ENCODE data around the gene ZNF343. TPM values are rescaled to one million over a fixed set of nuclear protein-coding genes. Genes with fewer than 3 reads are reported as not detected.

The ZNF343 gene
- total RNA-seq, 1 donor from 2014 or later = 9.2 TPM

DNA sequence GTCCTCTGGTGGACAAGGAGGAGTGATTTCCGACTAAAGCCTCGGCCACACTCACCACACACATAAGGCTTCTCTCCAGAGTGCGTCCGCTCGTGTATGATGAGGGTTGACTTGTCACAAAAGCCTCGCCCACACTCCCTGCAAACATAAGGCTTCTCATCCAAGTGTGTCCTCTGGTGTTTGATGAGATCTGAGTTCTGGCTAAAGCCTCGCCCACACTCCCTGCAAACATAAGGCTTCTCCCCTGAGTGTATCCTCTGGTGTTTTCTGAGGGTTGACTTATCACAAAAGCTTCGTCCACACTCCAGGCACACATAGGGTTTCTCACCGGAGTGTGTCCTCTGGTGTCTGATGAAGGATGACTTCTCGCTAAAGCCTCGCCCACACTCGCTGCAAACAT lies 25.2 kb downstream of the ZNF343 start:
- FAIRE-seq (no peak), DNase-seq (ENCODE audit: low read depth) (no peak)
- no peak overlapping the region for H3K4me3 ChIP-seq (ENCODE audit: low read depth, low read length)
- H3K36me3 ChIP-seq (ENCODE audit: control insufficient read depth, insufficient read depth, low read length) = peaks cover 10% of the 10 kb centered on the region
- no peaks in the 10 kb centered on the region for H3K27me3 ChIP-seq (ENCODE audit: control insufficient read depth, insufficient read depth, low read length)
- TF ChIP-seq, protein P1, sequence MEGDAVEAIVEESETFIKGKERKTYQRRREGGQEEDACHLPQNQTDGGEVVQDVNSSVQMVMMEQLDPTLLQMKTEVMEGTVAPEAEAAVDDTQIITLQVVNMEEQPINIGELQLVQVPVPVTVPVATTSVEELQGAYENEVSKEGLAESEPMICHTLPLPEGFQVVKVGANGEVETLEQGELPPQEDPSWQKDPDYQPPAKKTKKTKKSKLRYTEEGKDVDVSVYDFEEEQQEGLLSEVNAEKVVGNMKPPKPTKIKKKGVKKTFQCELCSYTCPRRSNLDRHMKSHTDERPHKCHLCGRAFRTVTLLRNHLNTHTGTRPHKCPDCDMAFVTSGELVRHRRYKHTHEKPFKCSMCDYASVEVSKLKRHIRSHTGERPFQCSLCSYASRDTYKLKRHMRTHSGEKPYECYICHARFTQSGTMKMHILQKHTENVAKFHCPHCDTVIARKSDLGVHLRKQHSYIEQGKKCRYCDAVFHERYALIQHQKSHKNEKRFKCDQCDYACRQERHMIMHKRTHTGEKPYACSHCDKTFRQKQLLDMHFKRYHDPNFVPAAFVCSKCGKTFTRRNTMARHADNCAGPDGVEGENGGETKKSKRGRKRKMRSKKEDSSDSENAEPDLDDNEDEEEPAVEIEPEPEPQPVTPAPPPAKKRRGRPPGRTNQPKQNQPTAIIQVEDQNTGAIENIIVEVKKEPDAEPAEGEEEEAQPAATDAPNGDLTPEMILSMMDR (IDR thresholded peaks at IDR 0.05; ENCODE audit: insufficient read depth, low read length, severe bottlenecking) = no peak

DNA sequence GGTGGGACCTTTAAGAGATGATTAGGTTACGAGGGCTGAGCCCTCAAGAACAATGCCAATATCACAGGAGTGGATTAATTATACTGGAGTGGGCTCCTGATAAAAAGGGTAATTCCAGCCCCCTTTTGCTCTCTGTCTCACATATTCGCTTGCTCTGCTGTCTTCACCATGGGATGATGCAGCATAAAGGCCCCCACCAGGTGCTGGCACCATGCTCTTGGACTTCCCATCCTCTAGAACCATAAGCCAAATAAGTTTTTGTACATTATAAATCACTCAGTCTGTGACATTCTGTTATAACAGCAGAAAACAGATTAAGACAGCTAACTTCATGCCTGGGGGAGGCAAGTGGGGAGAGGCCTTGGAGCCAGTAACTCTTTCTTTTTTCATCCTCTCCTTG lies 28.3 kb downstream of the ZNF343 start:
- TF ChIP-seq, protein P1 (IDR thresholded peaks at IDR 0.05; ENCODE audit: insufficient read depth, low read length, severe bottlenecking) = no peak
- no peak for FAIRE-seq

DNA sequence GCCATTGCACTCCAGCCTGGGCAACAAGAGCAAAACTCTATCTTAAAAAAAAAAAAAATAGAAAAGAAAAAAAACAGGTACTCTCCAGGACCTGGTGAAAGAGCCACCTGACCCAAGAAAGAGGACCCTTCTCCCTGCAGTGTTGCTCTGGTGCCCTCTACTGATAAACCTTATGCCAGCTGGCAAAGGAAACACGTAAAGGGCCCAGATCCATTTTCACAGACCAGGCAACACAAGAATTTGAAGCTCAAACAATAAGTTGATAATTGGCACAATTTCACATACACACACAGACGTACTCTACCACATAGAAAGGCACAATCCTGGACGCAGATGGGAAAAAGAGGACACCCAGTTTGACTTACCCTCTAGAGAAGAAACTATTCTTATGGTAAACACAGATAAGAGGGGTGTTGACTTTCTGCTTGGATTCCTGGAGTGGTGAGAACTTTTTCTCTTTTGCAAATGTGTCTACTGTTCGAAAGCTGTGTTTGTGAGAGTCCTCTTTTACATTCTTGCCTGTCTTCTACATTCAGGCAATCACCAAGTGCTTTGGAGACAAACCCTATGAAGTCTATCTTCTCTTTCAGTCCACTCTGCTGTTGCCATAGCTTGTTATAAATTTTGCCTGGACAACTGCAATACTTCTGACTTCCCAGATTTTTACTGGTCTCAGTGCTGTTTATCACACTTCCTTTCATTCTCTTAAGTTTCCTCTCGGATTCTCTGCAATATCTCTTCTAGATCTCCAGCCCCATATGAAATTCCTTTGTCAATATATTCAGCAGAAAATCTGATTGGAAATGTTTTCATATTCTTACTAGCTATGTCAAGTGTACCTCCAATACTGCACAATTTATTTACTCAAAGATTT lies 31.7 kb downstream of the ZNF343 start:
- no peak for FAIRE-seq

More for the DNA sequence above, 28.3 kb downstream of the ZNF343 start:
- no peaks in the 10 kb centered on the region for H3K27me3 ChIP-seq (ENCODE audit: control insufficient read depth, insufficient read depth, low read length)
- peaks cover 7% of the 10 kb centered on the region for H3K36me3 ChIP-seq (ENCODE audit: control insufficient read depth, insufficient read depth, low read length)
- H3K4me3 ChIP-seq (ENCODE audit: low read depth, low read length) = no peak overlapping the region
- no peak for DNase-seq (ENCODE audit: low read depth)

DNA sequence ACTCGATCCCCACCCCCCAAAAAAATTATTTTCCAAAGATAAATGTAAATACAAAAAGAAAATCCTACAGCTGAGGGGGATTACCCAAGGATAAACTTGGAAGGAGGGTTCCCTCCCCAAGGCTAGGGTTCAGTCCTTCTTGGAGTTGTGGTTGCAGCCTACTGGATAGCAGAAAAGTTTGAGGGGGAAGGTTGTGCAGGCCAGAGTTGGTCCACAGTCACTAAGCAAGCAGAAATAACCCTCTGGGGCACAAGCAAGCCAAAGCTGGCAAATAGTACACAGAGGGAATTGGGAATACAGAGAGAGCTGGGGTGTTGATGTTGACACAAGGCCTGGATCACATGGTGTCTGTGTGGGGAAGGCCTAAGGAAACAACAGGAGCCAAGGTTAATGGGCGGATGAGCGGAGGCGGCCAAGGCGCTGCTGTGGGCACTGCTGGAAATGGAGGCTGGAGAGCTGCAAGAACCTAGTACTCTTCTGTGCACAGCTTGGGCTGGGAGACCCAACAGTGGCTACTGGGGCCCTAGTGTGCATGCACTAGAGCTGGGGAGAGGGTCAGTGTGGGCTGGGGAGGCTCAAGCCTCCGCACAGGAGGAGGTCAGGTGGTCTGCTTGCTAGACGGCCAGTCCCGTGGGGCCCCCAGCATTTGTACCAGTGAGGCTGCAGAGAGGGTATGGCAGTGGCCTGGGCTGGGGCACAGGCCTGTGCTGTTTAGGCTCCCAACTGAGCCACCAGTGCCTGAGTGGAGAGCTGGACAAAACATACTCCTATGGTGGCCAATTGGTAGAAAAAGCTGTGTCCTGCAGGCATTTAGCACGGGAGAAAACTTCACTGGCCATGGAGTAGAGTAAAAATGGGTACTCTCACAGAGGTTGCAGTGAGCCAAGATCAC lies 32.6 kb downstream of the ZNF343 start:
- no peak for DNase-seq (ENCODE audit: low read depth)
- no peak for FAIRE-seq
- no peak overlapping the region for H3K4me3 ChIP-seq (ENCODE audit: low read depth, low read length)
- TF ChIP-seq, protein P1 (IDR thresholded peaks at IDR 0.05; ENCODE audit: insufficient read depth, low read length, severe bottlenecking) = no peak
- H3K27me3 ChIP-seq (ENCODE audit: control insufficient read depth, insufficient read depth, low read length) = no peaks in the 10 kb centered on the region
- no peaks in the 10 kb centered on the region for H3K36me3 ChIP-seq (ENCODE audit: control insufficient read depth, insufficient read depth, low read length)

More for the DNA sequence above, 31.7 kb downstream of the ZNF343 start:
- no peaks in the 10 kb centered on the region for H3K36me3 ChIP-seq (ENCODE audit: control insufficient read depth, insufficient read depth, low read length)
- no peak overlapping the region for H3K4me3 ChIP-seq (ENCODE audit: low read depth, low read length)
- H3K27me3 ChIP-seq (ENCODE audit: control insufficient read depth, insufficient read depth, low read length) = no peaks in the 10 kb centered on the region
- TF ChIP-seq, protein P1 (IDR thresholded peaks at IDR 0.05; ENCODE audit: insufficient read depth, low read length, severe bottlenecking) = no peak
- no peak for DNase-seq (ENCODE audit: low read depth)

DNA sequence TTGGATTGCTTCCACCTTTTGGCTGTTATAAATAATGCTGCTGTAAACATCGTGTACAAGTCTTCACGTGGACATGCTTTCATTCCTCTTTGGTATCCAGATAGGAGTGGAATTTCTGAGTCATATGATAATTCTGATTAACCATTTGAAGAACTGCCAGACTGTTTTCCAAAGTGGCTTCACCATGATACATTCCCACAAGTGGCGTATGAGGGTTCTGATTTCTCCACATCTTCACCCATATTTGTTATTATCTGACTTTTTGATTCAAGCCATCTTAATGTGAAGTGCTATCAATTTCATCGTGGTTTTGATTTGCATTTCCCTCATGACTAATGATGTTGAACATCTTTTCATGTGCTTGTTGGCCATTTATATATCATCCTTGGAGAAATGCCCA lies 35.2 kb downstream of the ZNF343 start:
- Histone ChIP-seq H3K27me3 (ENCODE audit: control insufficient read depth, insufficient read depth, low read length) (no peaks in the 10 kb centered on the region), H3K36me3 (ENCODE audit: control insufficient read depth, insufficient read depth, low read length) (no peaks in the 10 kb centered on the region), H3K4me3 (ENCODE audit: low read depth, low read length) (no peak overlapping the region)
- TF ChIP-seq, protein P1 (IDR thresholded peaks at IDR 0.05; ENCODE audit: insufficient read depth, low read length, severe bottlenecking) = no peak
- FAIRE-seq (no peak), DNase-seq (ENCODE audit: low read depth) (peak; percentile 55)
